HG02943 (cell line): Measurements from ENCODE around the gene ZDHHC23.

Experiments
- ATAC-seq: cut with Tn5 transposase; IDR thresholded peaks from one replicate; pipeline ENCODE4 v1.9.1; 2021; ENCODE audit warnings: mild to moderate bottlenecking, low read depth, moderate library complexity; ENCODE audit not compliant: unreplicated experiment

Gene ZDHHC23, protein sequence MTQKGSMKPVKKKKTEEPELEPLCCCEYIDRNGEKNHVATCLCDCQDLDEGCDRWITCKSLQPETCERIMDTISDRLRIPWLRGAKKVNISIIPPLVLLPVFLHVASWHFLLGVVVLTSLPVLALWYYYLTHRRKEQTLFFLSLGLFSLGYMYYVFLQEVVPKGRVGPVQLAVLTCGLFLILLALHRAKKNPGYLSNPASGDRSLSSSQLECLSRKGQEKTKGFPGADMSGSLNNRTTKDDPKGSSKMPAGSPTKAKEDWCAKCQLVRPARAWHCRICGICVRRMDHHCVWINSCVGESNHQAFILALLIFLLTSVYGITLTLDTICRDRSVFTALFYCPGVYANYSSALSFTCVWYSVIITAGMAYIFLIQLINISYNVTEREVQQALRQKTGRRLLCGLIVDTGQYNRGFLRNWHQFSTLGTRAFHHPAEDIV

DNA sequence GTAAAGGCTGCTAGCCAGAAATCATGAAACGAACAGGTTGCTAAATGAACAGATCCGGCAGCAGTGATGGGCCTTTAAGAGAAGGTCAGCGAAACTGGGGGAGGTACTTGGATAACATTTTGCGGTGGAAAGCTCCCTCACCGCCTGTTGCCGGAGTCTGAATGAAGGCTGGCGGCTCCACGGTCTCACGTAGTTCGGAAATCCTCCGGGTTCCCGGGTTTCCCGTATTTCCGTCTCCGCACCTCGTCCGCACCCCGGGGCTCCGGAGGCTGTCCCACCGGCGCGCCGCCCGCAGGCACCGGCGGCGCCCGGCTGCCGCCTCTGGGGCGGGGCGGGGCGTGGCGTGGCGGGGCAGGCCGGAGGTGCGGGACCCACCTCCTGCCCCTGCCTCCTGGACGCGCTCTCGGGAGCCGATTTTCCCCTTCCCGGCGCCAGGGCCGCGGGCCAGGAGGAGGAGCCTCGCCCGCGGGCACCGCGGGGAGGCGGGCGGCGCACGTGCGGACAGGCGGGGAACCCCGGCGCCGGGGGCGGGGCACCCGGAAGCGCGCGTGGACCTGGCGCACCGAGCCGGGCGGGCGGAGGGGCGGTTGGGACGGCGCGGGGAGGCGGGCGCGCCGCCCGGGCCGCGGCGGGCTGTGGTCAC, at the start of gene ZDHHC23:
TSS of gene ZDHHC23 (plus strand) at position 642 of the 643 bp plus-strand sequence. CDS start 790 bp downstream, outside the sequence.
- peak; percentile 72 for ATAC-seq

DNA sequence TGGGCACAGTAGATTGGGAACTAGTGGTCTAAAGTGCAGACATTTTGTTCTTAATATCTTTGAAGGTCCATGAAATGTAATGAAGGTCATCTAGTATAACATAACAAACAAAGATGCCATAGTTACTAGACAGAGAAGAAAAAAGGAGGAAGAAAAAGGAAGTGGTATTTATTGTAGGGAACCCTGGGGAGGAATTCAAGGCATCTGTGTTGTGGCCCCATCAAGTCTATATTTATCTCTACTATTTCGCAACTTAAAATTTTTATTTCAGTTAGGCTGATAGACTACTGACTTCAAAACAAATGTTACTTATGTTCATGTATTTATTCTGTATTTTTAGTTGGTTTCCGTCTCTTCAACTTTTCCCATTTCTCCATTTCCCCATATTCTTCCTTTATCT, 48.9 kb upstream of the ZDHHC23 start:
- no peak for ATAC-seq

DNA sequence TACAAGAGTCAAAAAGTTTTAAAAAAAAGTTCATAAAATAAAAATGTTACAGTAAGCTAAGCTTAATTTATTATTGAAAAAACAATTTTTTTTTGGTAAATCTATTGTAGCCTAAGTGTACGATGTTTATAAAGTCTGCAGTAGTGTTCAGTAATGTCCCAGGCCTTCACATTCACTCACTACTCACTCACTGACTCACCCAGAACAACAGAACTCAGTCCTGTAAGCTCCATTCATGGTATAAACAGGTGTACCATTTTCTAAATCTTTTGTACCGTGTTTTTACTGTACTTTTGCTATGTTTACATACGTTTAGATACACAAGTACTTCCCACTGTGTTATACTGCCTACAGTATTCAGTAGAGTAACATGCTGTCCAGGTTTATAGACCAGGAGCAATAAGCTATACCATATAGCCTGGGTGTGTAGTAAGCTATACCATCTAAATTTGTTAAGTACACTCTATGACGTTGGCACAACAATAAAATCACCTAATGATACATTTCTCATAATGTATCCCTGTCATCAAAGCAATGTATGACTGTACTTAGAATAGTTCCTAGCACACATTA, 41.2 kb upstream of the ZDHHC23 start:
- no peak for ATAC-seq

DNA sequence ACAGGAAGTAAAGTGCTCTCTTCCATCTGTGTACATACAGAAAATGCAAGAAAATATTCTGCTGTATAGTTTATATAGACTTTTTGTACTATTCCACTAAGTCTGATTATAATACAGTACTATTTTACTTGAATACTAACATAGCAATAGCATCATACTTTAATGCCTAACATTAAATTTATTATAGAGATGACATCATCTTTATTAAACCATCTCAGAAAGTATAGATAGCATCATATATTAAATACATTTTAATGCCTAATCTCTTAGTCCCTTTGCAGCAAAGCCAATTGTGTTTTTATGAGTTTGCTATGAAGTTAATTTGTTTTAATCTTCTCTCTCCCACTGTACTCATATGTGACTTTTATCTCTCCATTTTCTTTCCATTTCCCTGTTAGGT, 39.7 kb upstream of the ZDHHC23 start:
- no peak for ATAC-seq

DNA sequence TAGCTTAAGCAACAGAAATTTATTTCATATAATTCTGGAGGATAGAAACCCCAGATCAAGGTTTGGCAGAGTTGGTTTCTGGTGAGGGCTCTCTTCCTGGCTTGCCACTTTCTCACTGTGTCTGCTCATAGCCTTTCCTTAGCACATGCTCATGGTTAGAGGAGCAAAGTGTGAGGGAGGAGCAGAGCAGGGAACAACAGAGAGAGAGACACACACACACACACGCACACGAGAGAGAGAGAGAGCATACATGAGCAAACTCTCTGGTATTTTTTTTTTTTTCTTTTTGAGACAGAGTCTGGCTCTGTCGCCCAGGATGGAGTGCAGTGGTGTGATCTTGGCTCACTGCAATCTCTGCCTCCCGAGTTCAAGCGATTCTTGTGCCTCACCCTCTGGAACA, 36.8 kb upstream of the ZDHHC23 start:
- no peak for ATAC-seq

DNA sequence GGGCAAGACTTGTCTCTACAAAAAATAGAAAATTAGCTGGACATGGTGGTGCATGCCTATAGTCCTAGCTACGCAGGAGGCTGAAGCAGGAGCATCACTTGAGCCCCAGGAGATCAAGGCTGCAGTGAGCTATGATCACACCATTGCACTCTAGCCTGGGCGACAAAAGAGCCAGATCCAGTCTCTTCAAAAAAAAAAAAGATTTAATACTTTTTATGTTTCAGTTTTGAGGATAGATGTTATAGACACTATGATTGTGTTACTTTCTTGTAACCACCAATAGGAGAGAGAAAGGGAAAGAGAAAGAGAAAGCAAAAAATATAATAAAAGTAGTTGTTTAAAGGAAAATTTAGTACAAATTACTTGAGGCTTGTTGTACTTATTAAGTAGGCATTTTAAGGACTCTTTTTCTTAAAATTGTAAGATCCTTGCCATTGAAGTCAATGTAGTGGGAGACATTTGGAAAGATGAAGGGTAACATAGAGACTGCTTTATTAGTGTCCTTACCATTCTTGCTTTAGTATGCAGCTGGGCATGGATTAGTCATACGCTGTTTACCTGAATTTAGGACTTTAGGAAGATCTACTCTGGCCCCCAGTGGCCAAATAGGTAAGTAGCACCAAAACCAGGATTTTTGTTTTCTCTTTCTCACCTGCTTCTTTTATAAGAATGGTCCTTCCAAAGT, 35.1 kb upstream of the ZDHHC23 start:
- peak; percentile 94 for ATAC-seq

DNA sequence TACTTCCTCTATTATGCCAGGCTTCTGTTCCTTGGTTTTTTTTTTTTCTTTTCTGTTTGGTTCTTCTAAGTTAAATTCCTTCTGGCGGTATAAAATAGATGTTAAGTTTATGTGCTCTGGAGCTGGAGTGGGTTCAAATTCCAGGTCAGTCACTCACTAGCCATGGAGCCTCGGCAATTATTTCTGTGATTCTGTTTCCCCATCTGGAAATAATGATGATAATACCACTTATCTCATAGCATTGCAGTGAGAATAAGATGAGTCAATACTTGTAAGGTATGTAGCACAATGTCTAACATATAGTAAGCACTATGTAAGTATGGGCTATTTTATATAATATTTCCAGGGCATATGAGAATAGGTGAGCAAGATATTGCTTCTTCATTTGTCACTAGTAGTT, 33.2 kb upstream of the ZDHHC23 start:
- no peak for ATAC-seq

DNA sequence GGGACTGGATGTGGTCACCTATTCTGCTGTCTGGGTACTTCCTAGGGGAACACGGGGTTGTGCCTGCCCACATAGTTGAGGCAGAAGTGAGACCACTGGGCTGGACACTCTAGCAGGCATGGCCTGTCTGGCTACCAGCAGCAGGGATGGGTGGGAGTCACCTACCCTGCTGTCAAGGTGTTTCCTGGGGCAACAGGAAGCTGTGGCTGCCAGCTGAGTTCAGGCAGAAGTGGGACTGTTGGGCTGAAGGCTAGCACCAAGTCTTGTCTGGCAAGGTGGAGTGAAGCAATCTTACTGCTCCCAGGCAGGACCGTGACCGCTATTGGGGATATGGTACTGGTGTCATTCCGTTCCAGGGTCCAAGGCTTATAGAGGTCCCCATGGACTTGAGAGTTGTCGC, 20.3 kb upstream of the ZDHHC23 start:
- ATAC-seq, result no peak

DNA sequence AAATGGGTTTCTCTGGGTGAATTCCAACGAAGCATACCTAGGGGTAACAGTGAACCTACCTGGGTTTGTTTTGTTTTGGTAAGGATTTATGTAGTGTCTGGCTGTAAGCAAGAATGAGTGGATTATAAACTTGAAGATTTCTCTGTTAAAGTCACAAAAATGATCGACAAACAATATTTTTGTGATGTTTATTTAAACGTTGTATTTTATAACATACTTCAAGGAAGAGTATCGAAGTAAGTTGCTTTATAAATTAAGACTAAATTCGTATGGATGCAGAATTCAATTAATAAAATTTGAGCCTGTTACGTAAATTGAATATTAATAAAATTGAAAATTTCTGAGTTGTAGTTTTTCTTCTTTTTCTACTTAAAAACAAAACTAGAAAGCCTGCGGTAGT, 982 bp upstream of the ZDHHC23 start:
- ATAC-seq, result no peak

DNA sequence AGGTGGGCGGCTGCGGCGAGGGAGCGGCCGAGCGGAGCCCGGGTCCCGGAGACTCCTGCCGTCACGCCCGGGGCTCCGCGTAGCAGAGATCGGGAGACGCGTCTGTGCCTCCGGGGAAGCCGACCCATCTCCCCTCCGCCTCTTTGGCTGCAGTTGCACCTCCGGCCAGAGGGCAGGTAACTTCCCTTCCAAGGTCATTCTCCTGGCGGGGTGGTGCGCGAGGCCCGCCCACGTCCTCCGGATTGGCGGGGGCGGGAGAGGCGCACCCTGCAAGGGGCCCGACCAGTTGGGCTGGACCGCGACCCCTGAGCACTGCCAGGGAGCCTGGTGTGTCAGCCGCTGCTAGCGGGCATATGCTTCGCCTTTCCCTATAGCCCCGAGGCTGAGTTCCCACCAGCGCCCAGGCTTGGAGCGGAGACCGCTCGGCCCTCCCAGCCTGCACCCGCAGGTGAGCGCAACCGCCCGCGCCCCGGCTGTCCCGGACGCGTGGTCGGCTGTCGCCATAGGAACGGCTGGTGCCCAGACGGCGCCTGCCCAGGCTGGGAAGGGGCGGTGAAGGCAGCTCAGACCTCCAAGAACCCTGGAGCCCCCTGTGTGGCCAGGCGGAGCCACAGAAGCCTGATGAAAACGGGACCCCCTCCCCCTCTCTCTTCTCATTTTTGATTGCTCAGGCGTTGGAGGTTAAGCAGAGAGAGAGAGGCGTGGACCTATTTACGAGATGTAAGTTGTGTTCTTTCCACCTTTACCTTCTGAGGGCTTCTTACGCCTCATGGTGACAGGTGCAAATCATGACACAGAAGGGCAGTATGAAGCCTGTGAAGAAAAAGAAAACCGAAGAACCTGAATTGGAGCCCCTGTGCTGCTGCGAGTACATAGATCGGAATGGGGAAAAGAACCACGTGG, 453 bp downstream of the ZDHHC23 start:
- ATAC-seq, result peak; percentile 45

DNA sequence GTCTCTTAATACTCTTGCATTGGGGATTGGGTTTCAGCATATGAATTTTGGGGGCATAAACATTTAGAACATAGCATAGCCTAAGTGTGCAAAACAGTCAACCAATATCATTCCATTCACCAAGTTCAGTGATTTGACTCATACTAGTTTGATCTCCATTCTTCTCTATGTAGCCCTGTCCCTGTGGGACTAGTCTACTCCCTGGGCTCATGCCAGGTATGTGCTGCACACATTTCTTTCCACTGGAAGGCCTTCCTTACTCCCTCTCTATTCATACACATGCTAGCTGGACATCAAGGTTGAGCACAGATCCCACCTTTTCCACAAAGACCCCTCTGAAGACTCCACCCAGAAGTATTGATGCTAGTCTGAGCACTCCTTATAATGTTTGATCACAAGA, 5.1 kb downstream of the ZDHHC23 start:
- ATAC-seq, result no peak

DNA sequence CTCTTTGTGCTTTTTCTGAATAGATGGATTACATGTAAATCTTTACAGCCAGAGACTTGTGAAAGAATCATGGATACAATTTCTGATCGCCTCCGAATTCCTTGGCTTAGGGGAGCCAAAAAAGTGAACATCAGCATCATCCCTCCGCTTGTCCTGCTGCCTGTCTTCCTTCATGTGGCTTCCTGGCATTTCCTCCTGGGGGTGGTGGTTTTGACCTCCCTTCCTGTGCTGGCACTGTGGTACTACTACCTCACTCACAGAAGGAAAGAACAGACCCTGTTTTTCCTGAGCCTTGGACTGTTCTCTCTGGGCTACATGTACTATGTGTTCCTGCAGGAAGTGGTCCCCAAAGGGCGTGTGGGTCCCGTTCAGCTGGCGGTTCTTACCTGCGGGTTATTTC, 5.9 kb downstream of the ZDHHC23 start:
- no peak for ATAC-seq

DNA sequence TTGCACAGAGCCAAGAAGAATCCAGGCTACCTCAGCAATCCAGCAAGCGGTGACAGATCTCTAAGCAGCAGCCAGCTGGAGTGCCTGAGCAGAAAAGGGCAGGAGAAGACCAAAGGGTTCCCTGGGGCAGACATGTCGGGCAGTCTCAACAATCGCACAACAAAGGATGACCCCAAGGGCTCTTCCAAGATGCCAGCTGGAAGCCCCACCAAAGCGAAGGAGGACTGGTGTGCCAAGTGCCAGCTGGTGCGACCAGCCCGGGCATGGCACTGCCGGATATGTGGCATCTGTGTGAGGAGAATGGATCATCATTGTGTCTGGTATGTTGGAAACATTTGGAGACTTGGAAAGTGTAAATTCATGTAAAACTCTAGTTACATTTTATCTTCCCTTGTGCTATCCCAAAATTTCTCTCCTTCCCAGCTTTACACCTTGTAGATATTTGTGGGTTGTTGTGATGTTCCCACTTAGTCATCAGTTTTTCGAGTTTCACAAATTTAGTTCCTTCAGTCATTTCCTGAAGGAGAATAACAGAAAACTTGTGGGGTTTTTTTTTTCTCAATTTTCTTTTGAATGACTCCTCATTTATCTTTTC, 6.4 kb downstream of the ZDHHC23 start:
- no peak for ATAC-seq

DNA sequence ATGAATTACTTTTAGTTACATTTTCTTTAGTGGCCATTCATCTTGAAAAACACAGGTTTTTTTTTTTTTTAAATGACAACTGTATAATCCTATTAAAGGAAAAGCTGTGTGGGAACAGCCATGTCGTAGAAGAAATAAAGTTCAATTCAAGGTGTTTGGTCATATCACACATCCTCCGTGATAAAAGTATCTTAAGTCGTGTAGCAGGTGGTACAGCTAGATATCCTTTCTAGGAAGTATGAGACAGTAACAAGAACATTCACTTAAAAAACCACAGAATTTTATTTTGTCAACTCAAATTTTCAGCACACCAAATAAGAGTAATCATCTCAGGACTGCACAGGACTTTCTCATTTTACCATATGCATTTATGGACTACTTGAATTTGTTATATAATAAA, 16.1 kb downstream of the ZDHHC23 start:
- no peak for ATAC-seq

DNA sequence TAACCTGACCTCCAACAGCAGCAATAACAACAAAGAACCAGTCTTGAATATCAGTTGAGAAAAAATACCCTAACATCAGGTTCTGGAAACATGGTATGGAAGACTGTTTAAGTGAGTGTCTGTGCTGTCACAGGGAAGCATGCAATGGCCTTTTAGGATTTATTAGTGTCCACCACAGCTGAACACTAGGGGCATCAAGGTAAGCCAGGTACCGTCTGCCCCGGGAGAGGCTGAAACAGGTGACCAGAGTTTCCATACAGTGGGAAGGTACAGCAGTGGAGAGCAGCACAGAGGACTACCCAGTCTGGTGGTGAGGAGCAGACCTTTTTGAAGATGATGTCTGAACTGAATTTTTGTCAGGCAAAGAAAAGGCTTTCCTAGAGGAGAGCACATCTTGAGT, 18.4 kb downstream of the ZDHHC23 start:
- ATAC-seq, result no peak

DNA sequence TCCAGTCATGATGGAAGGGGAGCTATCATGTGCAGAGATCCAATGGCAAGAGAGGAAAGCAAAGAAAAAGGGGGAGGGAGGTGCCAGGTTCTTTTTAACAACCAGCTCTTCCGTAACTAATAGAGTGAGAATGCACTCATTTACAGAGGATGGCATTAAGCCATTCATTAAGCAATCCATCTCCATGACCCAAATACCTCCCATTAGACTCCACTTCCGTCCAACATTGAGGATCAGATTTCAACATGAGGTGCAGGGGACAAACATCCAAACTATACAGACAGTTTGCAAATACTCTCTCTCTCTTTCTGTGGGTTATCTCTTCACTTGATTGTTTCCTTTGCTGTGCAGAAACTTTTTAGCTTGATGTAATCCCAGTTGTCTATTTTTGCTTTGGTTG, 21.2 kb downstream of the ZDHHC23 start:
- no peak for ATAC-seq

DNA sequence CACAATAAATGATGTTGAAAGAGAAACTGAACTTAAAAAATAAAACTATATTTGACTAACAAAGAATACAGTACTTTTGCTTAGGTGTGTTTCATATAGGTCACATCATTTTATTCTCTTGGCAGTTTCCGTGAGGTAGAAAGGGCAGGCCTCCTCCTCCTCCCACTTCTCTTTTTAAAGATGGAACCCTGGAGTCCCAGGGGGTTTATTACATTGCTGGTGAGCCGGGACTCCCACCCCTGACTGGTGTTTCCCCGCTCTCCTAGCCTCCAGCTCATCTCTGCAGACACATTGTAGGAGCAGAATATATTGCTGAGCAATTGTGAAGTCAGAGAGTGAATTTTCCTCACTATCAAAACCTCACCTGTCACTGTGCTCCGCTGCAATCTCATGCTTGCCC, 30.0 kb downstream of the ZDHHC23 start:
- no peak for ATAC-seq

DNA sequence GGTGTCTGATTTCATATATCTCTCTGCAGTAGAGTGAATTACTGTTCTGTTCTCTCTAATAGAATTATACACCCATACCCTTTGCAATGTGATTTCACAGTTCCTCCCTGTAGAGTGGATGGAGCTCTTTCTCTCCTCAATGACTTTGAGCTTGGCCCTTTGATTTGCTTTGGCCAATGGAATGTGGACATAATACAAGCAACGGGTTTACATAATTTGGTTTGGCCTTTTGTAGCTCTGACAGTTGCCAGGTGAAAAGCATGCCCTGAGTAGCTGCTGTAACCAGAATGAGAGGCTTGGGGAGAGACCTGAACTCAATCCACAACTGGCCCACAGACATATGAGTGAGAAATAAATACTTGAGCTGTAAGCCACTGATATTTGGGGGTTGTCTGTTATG, 32.1 kb downstream of the ZDHHC23 start:
- ATAC-seq, result no peak

DNA sequence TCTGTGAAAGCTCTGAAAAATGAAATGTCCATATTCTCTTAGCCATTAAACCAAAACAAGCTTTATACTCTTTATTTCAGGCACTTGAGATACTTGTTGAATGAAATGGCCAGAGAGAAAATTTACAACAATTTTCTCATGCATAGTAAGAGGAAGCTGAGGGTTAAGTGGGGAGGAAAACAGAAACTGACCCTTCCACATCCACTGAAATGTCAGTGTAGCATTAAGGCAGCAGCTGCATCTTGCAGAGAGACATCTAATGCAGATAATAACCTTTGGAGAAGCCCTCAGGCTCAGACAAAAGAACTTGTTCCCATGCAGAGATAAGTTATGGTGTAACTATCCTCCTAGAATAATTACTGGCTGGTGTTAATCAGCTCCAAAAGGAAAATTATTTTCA, 34.0 kb downstream of the ZDHHC23 start:
- ATAC-seq, result no peak

DNA sequence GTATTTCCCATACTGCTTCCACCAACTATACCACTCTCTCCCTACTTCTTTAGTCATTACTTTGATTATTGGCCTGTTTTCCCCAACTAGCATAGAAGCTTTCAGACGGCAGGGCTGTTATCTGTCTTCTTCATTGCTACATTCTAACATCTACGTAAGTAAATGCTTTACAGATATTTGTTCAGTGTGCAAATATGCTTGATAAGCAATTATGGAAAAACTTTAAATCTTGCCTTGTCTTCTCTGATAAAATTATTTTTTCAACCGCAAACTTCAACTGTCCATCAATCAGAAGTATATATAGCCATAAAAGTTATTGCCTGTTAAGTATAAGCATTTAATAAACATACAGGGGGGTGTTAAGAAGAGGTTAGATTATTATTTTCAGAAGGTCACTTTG, 35.7 kb downstream of the ZDHHC23 start:
- ATAC-seq, result no peak
